A673 (cell line): ENCODE results near the gene CCIN. TPM values are rescaled to one million over a fixed set of nuclear protein-coding genes. Genes with fewer than 3 reads are reported as not detected.

Source experiments
- BruUV-seq: library from RNA; stranded (reverse); fragments of 400-500 nt; replicated peaks from 2 replicates; lab custom pipeline; 2021; lab: Mats Ljungman, UMichigan
- CTCF ChIA-PET: fragments of 300-600 bp; sonication (Branson Sonifier 250); formaldehyde crosslinking; loops from one replicate; lab custom pipeline; 2022; ENCODE audit warnings: antibody characterized with exemption; lab: Charles Lee
- POLR2A ChIA-PET: fragments of 300-600 bp; sonication (Branson Sonifier 250); formaldehyde crosslinking; loops from one replicate; lab custom pipeline; 2022; ENCODE audit warnings: antibody characterized with exemption; ENCODE audit not compliant: low non-redundant PET; lab: Charles Lee
- DNase-seq: peaks from one replicate; pipeline ENCODE4 v3.0.0-alpha.2; 2015; ENCODE audit warnings: low spot score
- H3K27ac ChIP-seq: fragments of 200-600 bp; sonication (generic); 2 replicates; pipeline ENCODE4 v1.5.1; 2016; ENCODE audit warnings: mixed run types, low read depth, mild to moderate bottlenecking, mixed read lengths, antibody characterized with exemption, low read length; ENCODE audit not compliant: poor library complexity, severe bottlenecking
- H3K27me3 ChIP-seq: fragments of 200-600 bp; sonication (generic); replicated peaks from 2 replicates; pipeline ENCODE4 v1.6.1; 2017; ENCODE audit warnings: mixed run types, low read depth, mild to moderate bottlenecking, mixed read lengths, antibody characterized with exemption, low read length; ENCODE audit not compliant: insufficient read depth, poor library complexity
- H3K36me3 ChIP-seq: fragments of 200-600 bp; sonication (generic); 2 replicates; pipeline ENCODE4 v1.6.1; 2016; ENCODE audit warnings: mixed run types, mild to moderate bottlenecking, mixed read lengths, antibody characterized with exemption, low read length; ENCODE audit not compliant: insufficient read depth, poor library complexity, severe bottlenecking
- H3K4me1 ChIP-seq: fragments of 200-600 bp; sonication (generic); 2 replicates; pipeline ENCODE4 v1.6.1; 2017; ENCODE audit warnings: mixed run types, mild to moderate bottlenecking, mixed read lengths, antibody characterized with exemption, low read length; ENCODE audit not compliant: insufficient read depth, poor library complexity, severe bottlenecking
- H3K4me3 ChIP-seq: fragments of 200-600 bp; sonication (generic); 2 replicates; pipeline ENCODE4 v1.5.1; 2016; ENCODE audit warnings: low read depth, mixed run types, mild to moderate bottlenecking, mixed read lengths, low read length; ENCODE audit not compliant: poor library complexity, severe bottlenecking
- H3K9me3 ChIP-seq: fragments of 200-600 bp; sonication (generic); 2 replicates; pipeline ENCODE4 v1.6.1; 2016; ENCODE audit warnings: mixed run types, low read depth, mild to moderate bottlenecking, mixed read lengths, antibody characterized with exemption, low read length; ENCODE audit not compliant: poor library complexity, severe bottlenecking
- CTCF ChIP-seq: fragments of 300-800, 200-600 bp; sonication (generic); conservative IDR thresholded peaks from 2 replicates; pipeline ENCODE4 v1.5.1; 2017; ENCODE audit warnings: low read depth, mild to moderate bottlenecking, antibody characterized with exemption, low read length, moderate library complexity, mixed read lengths
- EZH2 ChIP-seq: fragments of 200-600 bp; sonication (generic); IDR thresholded peaks from 2 replicates; pipeline ENCODE4 v1.6.1; 2017; ENCODE audit warnings: borderline replicate concordance, low read depth, mild to moderate bottlenecking, mixed read lengths, antibody characterized with exemption, low read length; ENCODE audit not compliant: poor library complexity, severe bottlenecking
- intact Hi-C: fragments of 100-400 bp; cut with micrococcal nuclease; formaldehyde crosslinking; loops from one replicate; pipeline ENCODE4 v1.10.0; 2022; ENCODE audit not compliant: unreplicated experiment
- total RNA-seq: library from RNA; stranded (reverse); gene quantifications from 2 replicates; pipeline ENCODE4 v1.2.3, GENCODE V29; 2021

The CCIN gene
- total RNA-seq, 1 experiment from 2014 or later: not detected

GRCh38 chr9:36135741-36136271 lies 33.4 kb upstream of the CCIN start:
- intact Hi-C loops: no loop called here
- CTCF ChIA-PET: no interaction called here
- H3K36me3 ChIP-seq: no peaks in the 10 kb centered on the region

GRCh38 chr9:36136272-36136893 lies 32.8 kb upstream of the CCIN start, which contains the start of gene GLIPR2:
Gene GLIPR2, plus strand, starts transcription at chr9:36136733. Its CDS starts 46 bp downstream, at chr9:36136779.
- intact Hi-C loops: no loop called here
- peak; percentile 71 for DNase-seq
- ChIA-PET POLR2A (interaction anchor here (0.8 kb wide), 1 partner anchor 62 kb away, joined by 3 read pairs; no protein-coding TSS in a partner anchor), CTCF (no interaction called here)
- Histone ChIP-seq H3K4me3 (peak within 1 kb of the TSS; percentile 70), H3K27ac (no peak within 1 kb of the TSS), H3K27me3 (no peaks in the 10 kb centered on the region), H3K4me1 (no peaks in the 10 kb centered on the region), H3K36me3 (no peaks in the 10 kb centered on the region), H3K9me3 (no peaks in the 10 kb centered on the region)
- BruUV-seq: no TSS peak
- TF ChIP-seq EZH2 (no peak), CTCF (0 out of 2 replicates have a peak, but pooled peaks have one; percentile 17)

More at GRCh38 chr9:36135741-36136271, 33.4 kb upstream of the CCIN start:
- Histone ChIP-seq H3K27ac (no peak overlapping the region), H3K9me3 (no peaks in the 10 kb centered on the region), H3K4me1 (no peaks in the 10 kb centered on the region), H3K4me3 (peak overlapping the region; percentile 70), H3K27me3 (no peaks in the 10 kb centered on the region)
- BruUV-seq: no TSS peak
- DNase-seq: no peak
- no peak for TF ChIP-seq CTCF
- TF ChIP-seq EZH2: no peak
- POLR2A ChIA-PET: interaction anchor here (0.8 kb wide), 1 partner anchor 61 kb away, joined by 3 read pairs; no protein-coding TSS in a partner anchor

GRCh38 chr9:36136894-36137391 lies 32.2 kb upstream of the CCIN start:
- no peak for DNase-seq
- POLR2A ChIA-PET: interaction anchor here (0.8 kb wide), 1 partner anchor 62 kb away, joined by 3 read pairs; no protein-coding TSS in a partner anchor
- H3K27me3 ChIP-seq: no peaks in the 10 kb centered on the region
- H3K36me3 ChIP-seq: no peaks in the 10 kb centered on the region
- TF ChIP-seq CTCF: no peak
- TF ChIP-seq EZH2: no peak
- CTCF ChIA-PET: no interaction called here
- intact Hi-C loops: no loop called here
- H3K27ac ChIP-seq: no peak overlapping the region
- no peaks in the 10 kb centered on the region for H3K9me3 ChIP-seq
- H3K4me3 ChIP-seq: peak overlapping the region; percentile 70
- H3K4me1 ChIP-seq: no peaks in the 10 kb centered on the region
- no TSS peak for BruUV-seq
